ENCODE measurements around the gene RBFOX2. TPM values are rescaled to one million over a fixed set of nuclear protein-coding genes. Genes with fewer than 3 reads are reported as not detected.

The RBFOX2 gene
- total and polyA plus RNA-seq, 2 experiments from 2014 or later = 88.8 to 131 TPM

GRCh38 chr22:35917651-35918050 lies 111.0 kb downstream of the RBFOX2 start:
- peaks cover 5% of the 10 kb centered on the region for H3K27me3 Mint-ChIP-seq (ENCODE audit: insufficient read depth, low read depth, poor library complexity)
- H3K4me3 Mint-ChIP-seq = no peak overlapping the region
- Histone ChIP-seq H3K9me2 (ENCODE audit: insufficient read depth) (no peaks in the 10 kb centered on the region), H3K27me3 (ENCODE audit: insufficient read depth) (no peaks in the 10 kb centered on the region), H3K27ac (ENCODE audit: low read depth) (no peak overlapping the region), H3K4me1 (ENCODE audit: insufficient read depth) (peaks cover 27% of the 10 kb centered on the region), H3K36me3 (ENCODE audit: insufficient read depth) (no peaks in the 10 kb centered on the region), H3K79me2 (replicated peaks; ENCODE audit: insufficient read depth) (peaks cover 75% of the 10 kb centered on the region), H3K4me2 (no peak overlapping the region), H4K20me1 (replicated peaks; ENCODE audit: insufficient read depth) (peaks cover 4% of the 10 kb centered on the region; the same call in 1 of the 2 replicates), H3F3A (replicated peaks; ENCODE audit: low read depth) (no peaks in the 10 kb centered on the region), H2AFZ (no peak overlapping the region), H3K4me3 (no peak overlapping the region)
- H3K36me3 Mint-ChIP-seq (ENCODE audit: low read depth) = no peaks in the 10 kb centered on the region
- TF ChIP-seq STAT1 (IDR thresholded peaks at IDR 0.05; ENCODE audit: unreplicated experiment) (no peak), EZH2phosphoT487 (IDR thresholded peaks at IDR 0.05; ENCODE audit: unreplicated experiment) (no peak), ZNF462 (CRISPR knock-in tag; IDR thresholded peaks at IDR 0.05) (no peak), ZNF114 (CRISPR knock-in tag; IDR thresholded peaks at IDR 0.05) (no peak), ZNF331 (CRISPR knock-in tag; IDR thresholded peaks at IDR 0.05; ENCODE audit: low read depth) (no peak), REST (IDR thresholded peaks at IDR 0.05; ENCODE audit: unreplicated experiment) (no peak), EZH2 (IDR thresholded peaks at IDR 0.05; ENCODE audit: low read depth, unreplicated experiment) (no peak), ETS1 (IDR thresholded peaks at IDR 0.05) (no peak), POLR2AphosphoS5 (IDR thresholded peaks at IDR 0.05; ENCODE audit: low read depth) (no peak), JUNB (IDR thresholded peaks at IDR 0.05; ENCODE audit: unreplicated experiment) (no peak)
- DNase-seq (ENCODE audit: low spot score) = no peak
- ATAC-seq = no peak
- H3K27ac Mint-ChIP-seq = no peak overlapping the region
- H3K9me3 Mint-ChIP-seq = no peaks in the 10 kb centered on the region
- peaks cover 48% of the 10 kb centered on the region for H3K4me1 Mint-ChIP-seq

Data from GM23338 (cell line).